H1 (cell line): Measurements from ENCODE around the gene IDUA. TPM values are rescaled to one million over a fixed set of nuclear protein-coding genes. Genes with fewer than 3 reads are reported as not detected.

Source experiments
- CBX8 ChIP-seq: fragments of 300-800, 300-1000 bp; sonication (generic); IDR thresholded peaks from 2 replicates; pipeline ENCODE4 v1.7.1; 2016; ENCODE audit warnings: low read depth, low read length, borderline replicate concordance
- CHD2 ChIP-seq: IDR thresholded peaks from 2 replicates; pipeline ENCODE4 v1.6.1; 2012; ENCODE audit warnings: low read length, improper control_type of control experiment
- CHD7 ChIP-seq: fragments of 300-600 bp; sonication (generic); IDR thresholded peaks from 2 replicates; pipeline ENCODE4 v1.7.1; 2012; ENCODE audit warnings: low read length, moderate library complexity, mild to moderate bottlenecking, inconsistent platforms; ENCODE audit not compliant: insufficient replicate concordance
- EGR1 ChIP-seq: IDR thresholded peaks from 2 replicates; pipeline ENCODE4 v1.6.1; 2011; ENCODE audit warnings: low read depth, low read length, borderline replicate concordance
- FOSL1 ChIP-seq: IDR thresholded peaks from 2 replicates; pipeline ENCODE4 v1.6.1; 2011; ENCODE audit warnings: mild to moderate bottlenecking, low read depth, low read length, moderate library complexity; ENCODE audit not compliant: insufficient read depth
- GABPA ChIP-seq: IDR thresholded peaks from 2 replicates; pipeline ENCODE4 v1.6.1; 2011; ENCODE audit warnings: mild to moderate bottlenecking, low read length, moderate library complexity, borderline replicate concordance; ENCODE audit not compliant: insufficient read depth
- NRF1 ChIP-seq: IDR thresholded peaks from 2 replicates; pipeline ENCODE4 v1.6.1; 2011; ENCODE audit warnings: mild to moderate bottlenecking, low read depth, low read length, improper control_type of control experiment
- POLR2AphosphoS5 ChIP-seq: IDR thresholded peaks from 2 replicates; pipeline ENCODE4 v1.6.1; 2011; ENCODE audit warnings: low read depth, low read length
- SAP30 ChIP-seq: fragments of 300-600 bp; sonication (generic); IDR thresholded peaks from 2 replicates; pipeline ENCODE4 v1.7.1; 2012; ENCODE audit warnings: low read length, moderate library complexity, mild to moderate bottlenecking, inconsistent platforms; ENCODE audit not compliant: insufficient read depth, insufficient replicate concordance
- YY1 ChIP-seq: IDR thresholded peaks from 2 replicates; pipeline ENCODE4 v1.6.1; 2011; ENCODE audit warnings: low read depth, mild to moderate bottlenecking, low read length
- polyA plus RNA-seq, 7 experiments: library from polyadenylated mRNA; depleted of rRNA in 3 of 7; stranded (reverse) in 5 of 7; unstranded in 2 of 7; fragments of >200 nt in 5 of 7; fragments of 200-250 nt in 2 of 7; gene quantifications; 1 replicate in 5 of 7; 2 replicates in 1 of 7; 4 replicates in 1 of 7; pipeline versions ENCODE4 v1.2.1 to v1.2.3, GENCODE V29; 2011 to 2013; ENCODE audit warnings: missing spikeins in 2 of 7, mixed read lengths in 2 of 7
- total RNA-seq: library from RNA; stranded (reverse); fragmentation: NEBNext Ultra II Directional; extraction: Animal tissue kit (Norgen Biotek cat#: 25700); gene quantifications from 2 replicates; pipeline ENCODE4 v1.2.1, GENCODE V29; 2021
- TF ChIP-seq, protein P1 (sequence below): IDR thresholded peaks from 2 replicates; pipeline ENCODE4 v1.6.1; 2012; ENCODE audit warnings: inconsistent platforms

The IDUA gene
- total and polyA plus RNA-seq, 2 of the 8 experiments (the other 6 are each of a cell fraction or from before 2014, with no cell fraction given) = 2.8 to 4.8 TPM

- TF ChIP-seq CHD7 = no peak
- TF ChIP-seq CHD2 = no peak
- no peak for TF ChIP-seq POLR2AphosphoS5
- no peak for TF ChIP-seq SAP30
- no peak for TF ChIP-seq FOSL1
- TF ChIP-seq YY1 = no peak
- no peak for TF ChIP-seq CBX8
- no peak for TF ChIP-seq GABPA
- TF ChIP-seq NRF1 = no peak
- no peak for TF ChIP-seq EGR1
- TF ChIP-seq, protein P1, sequence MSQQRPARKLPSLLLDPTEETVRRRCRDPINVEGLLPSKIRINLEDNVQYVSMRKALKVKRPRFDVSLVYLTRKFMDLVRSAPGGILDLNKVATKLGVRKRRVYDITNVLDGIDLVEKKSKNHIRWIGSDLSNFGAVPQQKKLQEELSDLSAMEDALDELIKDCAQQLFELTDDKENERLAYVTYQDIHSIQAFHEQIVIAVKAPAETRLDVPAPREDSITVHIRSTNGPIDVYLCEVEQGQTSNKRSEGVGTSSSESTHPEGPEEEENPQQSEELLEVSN = no peak
Measured at GRCh38 chr4:1017211-1017610, 30.4 kb downstream of the IDUA start (continued).
